HG03280 (cell line): Measurements from ENCODE around the gene PRSS56.

Experiments used
- ATAC-seq: cut with Tn5 transposase; IDR thresholded peaks from one replicate; pipeline ENCODE4 v1.9.1; 2021; ENCODE audit warnings: mild to moderate bottlenecking, moderate library complexity; ENCODE audit not compliant: unreplicated experiment

PRSS56 gene

GRCh38 chr2:232486558-232487384, 33.4 kb upstream of the PRSS56 start:
- no peak for ATAC-seq

GRCh38 chr2:232487385-232488096, 32.6 kb upstream of the PRSS56 start, which contains the start of gene ECEL1:
ECEL1 (minus strand) TSS chr2:232487834; CDS start chr2:232486653, 1,181 bp downstream.
- no peak for ATAC-seq

- no peak for ATAC-seq
These were observed 32.0 kb upstream of the PRSS56 start for GRCh38 chr2:232488097-232488711.

- ATAC-seq = no peak
These were observed 31.4 kb upstream of the PRSS56 start for GRCh38 chr2:232488721-232489300.

- no peak for ATAC-seq
These were observed 30.5 kb upstream of the PRSS56 start for GRCh38 chr2:232489516-232490220.

- no peak for ATAC-seq
These were observed 29.7 kb upstream of the PRSS56 start for GRCh38 chr2:232490221-232491138.

GRCh38 chr2:232491139-232491780, 28.9 kb upstream of the PRSS56 start:
- no peak for ATAC-seq

GRCh38 chr2:232492236-232492848, 27.8 kb upstream of the PRSS56 start:
- ATAC-seq = no peak

GRCh38 chr2:232492963-232493700, 27.1 kb upstream of the PRSS56 start:
- no peak for ATAC-seq

GRCh38 chr2:232493701-232494474, 26.3 kb upstream of the PRSS56 start:
- no peak for ATAC-seq

GRCh38 chr2:232494542-232494941, 25.6 kb upstream of the PRSS56 start:
- no peak for ATAC-seq

GRCh38 chr2:232495292-232495691, 24.9 kb upstream of the PRSS56 start:
- ATAC-seq = no peak

- ATAC-seq = no peak
These were observed 23.5 kb upstream of the PRSS56 start for GRCh38 chr2:232496501-232497270.

GRCh38 chr2:232497348-232497747, 22.8 kb upstream of the PRSS56 start:
- ATAC-seq = no peak

GRCh38 chr2:232498452-232498851, 21.7 kb upstream of the PRSS56 start:
- no peak for ATAC-seq

- no peak for ATAC-seq
These were observed 18.8 kb upstream of the PRSS56 start for GRCh38 chr2:232501331-232501771.
